GM04504 (cell line): ENCODE results near the gene TBC1D10A.

Source experiments
- DNase-seq: peaks from one replicate; pipeline ENCODE4 v3.0.0-alpha.2; 2012; ENCODE audit warnings: low read depth

Gene TBC1D10A

GRCh38 chr22:30265823-30266444 is 60.8 kb downstream of the TBC1D10A start:
- no peak for DNase-seq

- no peak for DNase-seq
These were observed 61.5 kb downstream of the TBC1D10A start for GRCh38 chr22:30265131-30265720.

DNA sequence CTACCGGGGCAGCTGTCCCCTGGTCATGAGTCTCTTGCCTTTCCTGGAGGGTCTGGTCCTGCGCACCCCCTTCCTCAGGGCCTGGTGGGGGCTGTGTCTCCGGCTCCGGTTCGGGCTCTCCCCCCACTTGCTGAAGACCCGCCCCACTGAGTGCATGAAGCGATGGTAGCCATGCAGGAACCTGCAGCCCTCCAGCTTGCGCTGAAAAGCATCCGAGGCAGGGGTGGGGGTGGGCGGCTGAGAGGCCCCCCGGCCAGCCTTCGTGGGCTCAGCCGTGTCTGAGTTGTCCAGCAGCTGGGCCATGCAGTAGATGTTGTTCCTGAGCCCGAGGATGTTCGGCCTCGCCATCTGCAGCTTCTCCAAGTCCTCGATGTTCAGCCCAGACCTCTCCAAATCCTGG is 62.9 kb downstream of the TBC1D10A start:
- no peak for DNase-seq

DNA sequence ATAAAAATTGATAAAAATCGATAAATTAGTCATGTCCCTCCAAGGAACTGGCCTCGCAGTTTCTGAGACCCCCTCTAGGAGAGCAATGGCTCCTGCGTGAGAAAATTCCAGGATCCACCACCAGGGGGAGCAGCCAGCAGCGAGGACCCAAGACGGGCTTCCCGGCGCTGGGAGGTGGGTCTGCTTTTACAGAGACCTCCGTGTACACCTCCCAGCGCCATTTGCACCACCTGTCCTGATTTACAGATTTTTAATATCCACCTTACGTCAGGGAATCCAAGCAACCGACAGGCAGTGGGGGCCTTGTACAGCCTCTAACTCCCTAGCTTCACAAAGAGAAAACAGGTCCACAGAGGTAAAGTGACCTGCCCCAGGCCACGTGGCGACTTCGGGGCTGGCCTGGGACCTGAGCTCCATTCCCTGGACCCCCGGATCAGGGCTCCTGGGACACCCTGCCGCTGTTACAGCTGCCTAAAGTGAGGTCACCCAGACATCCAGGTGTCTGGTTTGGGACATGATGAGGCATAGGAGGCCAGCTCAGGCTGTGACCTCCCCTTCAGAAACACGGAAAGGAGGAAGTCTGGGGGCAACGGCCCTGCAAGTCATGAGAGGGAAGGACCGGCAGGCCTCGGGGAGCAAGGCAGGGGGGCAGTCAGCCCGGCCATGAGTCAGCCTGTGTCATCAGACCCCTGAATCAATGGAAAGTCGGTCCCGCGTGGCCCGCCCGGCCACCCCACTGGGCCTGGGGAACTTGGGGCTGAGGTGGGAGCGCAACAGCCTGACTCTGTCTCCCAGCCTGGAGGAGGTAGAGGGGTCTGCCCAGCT is 63.6 kb downstream of the TBC1D10A start:
- no peak for DNase-seq

DNA sequence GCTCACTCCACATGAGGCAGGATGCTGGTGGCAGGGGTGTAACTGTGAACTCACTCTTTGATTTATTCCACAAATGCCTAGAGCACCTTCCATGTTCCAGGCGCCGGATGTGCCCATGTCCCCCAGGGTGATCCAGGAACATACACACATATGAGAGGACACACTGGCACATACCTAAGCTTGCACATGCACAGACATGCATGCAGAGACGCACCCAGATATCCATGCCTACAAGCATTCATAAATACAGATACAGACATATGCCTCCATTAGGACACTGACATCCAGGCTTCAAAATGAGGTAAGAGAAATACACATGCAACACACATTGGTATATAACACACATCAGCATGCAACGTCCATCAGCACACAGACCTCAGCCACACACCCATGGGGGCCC is 64.6 kb downstream of the TBC1D10A start:
- no peak for DNase-seq

DNA sequence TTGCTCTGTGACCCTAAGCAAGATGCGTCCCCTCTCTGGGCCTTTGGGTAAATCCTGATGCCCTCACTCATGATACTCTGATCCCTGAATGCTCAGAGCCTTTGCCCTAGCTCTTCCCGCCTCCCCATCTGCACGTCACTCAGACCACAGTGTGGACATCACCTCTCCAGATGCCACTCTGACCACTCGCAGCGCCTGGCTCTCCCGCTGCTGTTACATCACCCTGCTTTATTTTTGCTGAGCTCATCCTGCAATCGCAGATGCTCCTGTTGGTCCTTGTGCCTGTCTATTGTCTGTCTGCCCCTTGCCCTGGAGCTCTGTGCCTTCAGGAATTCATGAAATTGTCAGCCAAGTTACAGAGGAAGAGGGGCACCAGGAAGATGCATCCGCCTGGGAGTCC is 65.6 kb downstream of the TBC1D10A start:
- no peak for DNase-seq

DNA sequence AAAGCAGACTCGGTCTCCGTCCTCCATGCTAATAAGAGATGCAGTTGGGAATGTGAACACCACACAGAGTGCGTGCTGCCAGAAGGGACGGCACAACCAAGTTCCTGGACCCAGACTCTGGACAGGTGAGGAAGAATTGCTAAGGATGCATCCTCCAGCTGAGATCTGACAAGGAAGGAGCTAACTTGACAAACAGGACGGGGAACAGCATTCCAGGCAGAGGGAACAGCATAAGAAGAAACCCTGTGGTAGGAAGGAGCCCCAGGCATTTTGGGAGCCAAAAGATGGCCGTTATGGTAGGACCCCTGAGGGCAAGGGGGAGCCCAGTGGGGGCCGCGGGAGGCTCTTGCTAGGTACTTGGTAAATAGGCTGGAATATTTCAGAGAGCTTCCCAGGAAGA is 66.1 kb downstream of the TBC1D10A start:
- no peak for DNase-seq

- no peak for DNase-seq
These were observed 66.5 kb downstream of the TBC1D10A start for GRCh38 chr22:30260276-30260675.

DNA sequence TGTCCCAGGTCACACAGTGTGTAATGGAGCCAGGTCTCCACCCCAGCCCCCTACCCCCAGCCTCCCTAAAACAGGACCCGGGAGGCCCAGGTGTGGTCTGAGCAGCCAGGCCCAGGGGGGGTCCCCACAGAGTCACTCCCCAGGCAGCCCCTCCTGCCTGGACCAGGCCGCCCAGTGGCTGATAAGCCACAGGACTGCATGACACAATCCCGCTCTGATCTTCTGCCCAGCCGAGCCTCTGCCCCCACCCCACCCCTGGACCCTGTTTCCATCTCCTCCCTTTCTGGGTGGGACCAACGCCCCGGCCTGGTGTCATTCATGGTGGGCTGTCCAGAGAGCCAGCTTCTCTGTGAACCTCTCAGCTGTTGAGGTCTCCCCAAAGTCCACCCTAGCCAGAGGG is 72.4 kb downstream of the TBC1D10A start:
- no peak for DNase-seq

- DNase-seq, result no peak
These were observed 73.4 kb downstream of the TBC1D10A start for GRCh38 chr22:30253205-30253852.

GRCh38 chr22:30252411-30253204 is 74.1 kb downstream of the TBC1D10A start:
- DNase-seq, result no peak

DNA sequence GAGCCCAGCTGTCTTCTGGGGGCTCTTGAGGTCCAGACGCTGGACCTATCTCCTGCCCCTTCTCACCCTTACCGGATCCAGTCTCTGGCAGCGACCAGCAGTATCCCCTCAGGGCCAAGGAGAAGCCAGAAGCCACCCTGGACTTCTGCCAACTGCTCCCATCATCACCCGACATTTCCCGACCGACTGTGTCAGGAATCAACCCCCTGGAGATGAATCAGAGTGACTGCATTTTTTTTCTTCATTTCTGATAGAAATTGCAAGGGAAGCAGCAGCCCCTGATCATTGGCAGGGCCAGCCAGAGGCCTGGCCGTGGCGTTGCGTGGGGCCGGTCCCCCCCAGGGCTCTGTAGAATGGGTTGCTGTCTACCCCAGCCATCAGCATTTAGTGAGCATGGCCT is 75.0 kb downstream of the TBC1D10A start:
- DNase-seq, result no peak

GRCh38 chr22:30250661-30251267 is 76.0 kb downstream of the TBC1D10A start:
- no peak for DNase-seq

DNA sequence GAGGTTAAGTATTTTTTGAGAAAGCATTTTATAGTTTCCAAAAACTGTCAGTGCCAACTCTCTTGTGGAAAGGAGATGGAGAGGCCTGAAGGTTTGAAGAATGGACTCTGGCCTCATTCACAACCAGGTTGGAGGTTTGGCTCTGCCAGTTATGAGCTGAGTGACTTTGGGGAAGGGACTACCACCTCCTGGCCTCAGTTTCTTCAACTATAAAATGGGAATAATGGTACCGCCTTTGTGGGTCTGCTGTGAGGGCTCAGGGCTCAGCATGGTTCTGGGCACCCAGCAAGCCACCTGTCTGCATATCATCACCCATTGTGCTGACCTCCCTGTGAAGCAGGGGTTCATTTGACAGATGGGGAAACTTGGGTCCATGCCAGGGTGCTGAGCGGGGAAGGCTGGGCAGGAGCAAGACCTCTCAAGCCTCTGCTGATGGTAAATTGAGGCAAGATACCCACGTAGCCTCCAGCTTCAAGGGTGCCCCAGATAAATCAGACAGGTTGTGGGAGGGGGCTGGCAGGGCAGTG is 76.6 kb downstream of the TBC1D10A start:
- DNase-seq, result no peak

DNA sequence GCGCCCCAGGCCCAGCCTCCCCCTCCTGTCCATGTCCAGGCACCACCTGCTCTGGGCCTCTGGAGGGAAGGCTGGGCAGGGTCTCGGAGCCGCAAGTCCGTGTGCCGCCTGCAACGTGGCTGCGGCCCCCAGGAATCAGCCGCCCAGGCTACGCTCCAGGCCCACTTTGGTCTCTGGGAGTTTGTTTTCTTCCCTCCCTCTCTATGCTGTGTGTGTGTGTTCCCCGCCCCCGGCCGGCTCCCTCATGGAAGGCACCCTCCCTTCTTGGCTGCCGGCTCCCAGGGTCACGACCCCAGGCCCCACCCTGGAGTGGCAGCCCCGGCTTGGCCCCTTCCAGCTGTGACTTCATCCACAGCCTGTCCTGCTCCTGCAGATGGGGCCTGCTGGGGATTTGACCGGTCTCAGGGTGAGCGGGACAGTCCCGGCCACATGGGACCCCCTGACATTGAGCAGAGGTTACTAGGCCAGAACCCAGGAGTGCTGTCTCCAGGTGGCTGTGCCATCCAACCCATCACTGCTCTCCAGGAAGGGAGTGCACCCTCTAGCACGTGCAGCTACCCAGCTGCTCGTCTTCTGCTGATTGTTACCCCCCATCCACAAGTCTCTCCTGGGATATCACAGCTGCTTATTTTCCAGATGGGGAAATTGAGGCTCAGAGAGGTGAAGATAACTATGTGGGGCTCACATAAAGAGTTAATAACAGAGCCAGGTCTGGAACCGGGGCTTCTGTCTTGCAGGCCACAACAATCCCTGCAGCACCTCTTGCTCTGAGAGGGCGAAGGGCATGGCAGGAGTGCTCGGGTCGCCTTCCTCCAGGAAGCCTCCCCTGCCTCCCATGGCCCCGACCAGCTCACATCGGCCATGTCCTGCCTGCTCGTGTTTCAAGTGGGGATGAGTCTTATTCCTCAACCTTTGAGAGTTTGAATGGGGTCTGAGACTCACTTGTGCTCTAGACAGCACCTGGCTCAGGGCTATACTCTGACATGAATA is 77.4 kb downstream of the TBC1D10A start:
- DNase-seq, result no peak

- no peak for DNase-seq
These were observed 78.3 kb downstream of the TBC1D10A start for GRCh38 chr22:30248484-30248883.

GRCh38 chr22:30247974-30248373 is 78.8 kb downstream of the TBC1D10A start:
- no peak for DNase-seq

GRCh38 chr22:30247561-30247960 is 79.2 kb downstream of the TBC1D10A start:
- no peak for DNase-seq

DNA sequence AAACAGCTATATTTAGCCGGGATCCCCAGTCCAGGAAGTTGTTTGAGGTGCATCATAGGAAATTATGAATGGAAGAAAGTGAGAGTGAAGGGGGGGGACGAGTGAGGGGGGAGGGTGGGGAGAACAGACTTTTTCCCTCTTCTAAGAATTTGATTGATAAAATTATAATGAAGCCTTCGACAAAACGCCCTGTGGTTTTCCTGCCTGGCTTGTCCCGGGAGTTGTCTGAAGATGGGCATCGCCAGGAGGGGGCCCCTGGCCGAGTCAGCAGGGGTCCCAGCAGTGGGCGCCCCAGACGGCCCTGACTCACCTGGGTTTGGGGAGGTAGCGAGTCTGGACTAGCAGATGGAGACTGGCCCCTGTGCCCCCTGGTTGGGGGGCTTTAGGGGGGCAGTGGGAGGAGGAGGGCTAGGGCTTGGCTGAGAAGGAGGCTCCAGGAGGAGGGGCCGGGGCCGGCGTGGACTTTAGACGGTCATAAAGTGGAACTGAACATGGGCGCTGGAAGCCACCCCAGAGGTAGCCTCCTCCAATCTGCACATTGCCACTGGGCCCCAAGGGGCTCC is 79.8 kb downstream of the TBC1D10A start:
- no peak for DNase-seq
